M059J (cell line): ENCODE results near the gene ASCL1. TPM values are rescaled to one million over a fixed set of nuclear protein-coding genes. Genes with fewer than 3 reads are reported as not detected.

Experiments used
- DNase-seq: peaks from one replicate; pipeline ENCODE4 v3.0.0-alpha.2; 2012; ENCODE audit warnings: low read depth
- total RNA-seq: library from RNA; depleted of rRNA; stranded (reverse); fragments of >200 nt; shearing (Covaris generic); gene quantifications from 2 replicates; pipeline ENCODE4 v1.2.3, GENCODE V29; 2014; rRNA removed

Gene ASCL1
- total RNA-seq = not detected in 2 replicates

DNA sequence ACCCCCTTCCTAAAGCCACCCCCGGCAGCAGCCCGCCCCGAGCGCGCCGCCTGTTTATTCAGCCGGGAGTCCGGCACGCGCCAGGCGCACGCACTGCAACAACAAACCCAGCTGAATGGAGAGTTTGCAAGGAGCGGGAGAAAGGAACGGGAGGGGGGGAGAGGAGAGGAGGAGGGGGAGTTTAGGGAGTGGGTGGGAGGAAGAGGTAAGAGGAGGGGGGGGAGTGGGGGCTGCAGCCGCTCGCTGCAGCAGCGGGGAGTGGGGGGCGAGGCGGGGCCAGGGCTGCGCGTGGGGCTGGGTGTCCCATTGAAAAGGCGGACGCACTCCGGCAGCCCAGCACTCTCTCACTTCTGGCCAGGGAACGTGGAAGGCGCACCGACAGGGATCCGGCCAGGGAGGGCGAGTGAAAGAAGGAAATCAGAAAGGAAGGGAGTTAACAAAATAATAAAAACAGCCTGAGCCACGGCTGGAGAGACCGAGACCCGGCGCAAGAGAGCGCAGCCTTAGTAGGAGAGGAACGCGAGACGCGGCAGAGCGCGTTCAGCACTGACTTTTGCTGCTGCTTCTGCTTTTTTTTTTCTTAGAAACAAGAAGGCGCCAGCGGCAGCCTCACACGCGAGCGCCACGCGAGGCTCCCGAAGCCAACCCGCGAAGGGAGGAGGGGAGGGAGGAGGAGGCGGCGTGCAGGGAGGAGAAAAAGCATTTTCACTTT lies at the start of gene ASCL1:
ASCL1 (plus strand) TSS at position 336 of the 712 bp plus-strand sequence. CDS start 571 bp downstream, outside the sequence.
- DNase-seq = peak; percentile 13

DNA sequence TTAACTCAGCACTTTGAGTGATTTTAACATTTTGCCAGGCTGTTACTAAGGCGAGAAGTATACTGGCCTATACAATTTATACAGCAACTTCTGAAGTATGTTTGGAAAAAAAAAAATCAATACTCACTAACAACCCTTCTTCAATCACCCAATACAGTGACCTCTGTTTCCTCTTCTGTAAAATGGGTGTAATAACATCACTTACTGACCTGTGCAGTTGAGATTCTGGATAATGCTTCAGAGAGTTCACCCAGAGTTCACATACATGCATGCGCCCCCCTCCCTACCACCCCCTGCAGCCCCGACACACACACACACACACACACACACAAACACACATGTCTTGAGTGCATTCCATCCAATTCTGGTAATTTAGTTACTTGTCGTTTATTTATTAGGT lies 49.6 kb upstream of the ASCL1 start:
- no peak for DNase-seq

DNA sequence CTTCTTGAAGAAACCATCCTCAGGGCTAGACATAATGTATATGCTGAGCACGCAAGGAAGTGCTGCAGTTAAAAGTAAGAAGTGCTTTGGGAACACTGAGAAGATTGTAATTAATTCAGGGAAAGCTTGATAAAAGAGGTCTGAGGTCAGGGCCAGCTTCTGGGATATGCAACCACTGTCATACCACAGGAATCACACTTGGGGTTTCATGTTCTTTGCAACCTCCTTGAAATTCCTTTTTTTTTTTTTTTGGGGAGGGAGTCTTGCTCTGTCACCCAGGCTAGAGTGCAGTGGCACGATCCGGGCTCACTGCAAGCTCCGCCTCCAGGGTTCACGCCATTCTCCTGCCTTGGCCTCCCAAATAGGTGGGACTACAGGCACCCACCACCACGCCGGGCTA lies 47.3 kb upstream of the ASCL1 start:
- DNase-seq = no peak

DNA sequence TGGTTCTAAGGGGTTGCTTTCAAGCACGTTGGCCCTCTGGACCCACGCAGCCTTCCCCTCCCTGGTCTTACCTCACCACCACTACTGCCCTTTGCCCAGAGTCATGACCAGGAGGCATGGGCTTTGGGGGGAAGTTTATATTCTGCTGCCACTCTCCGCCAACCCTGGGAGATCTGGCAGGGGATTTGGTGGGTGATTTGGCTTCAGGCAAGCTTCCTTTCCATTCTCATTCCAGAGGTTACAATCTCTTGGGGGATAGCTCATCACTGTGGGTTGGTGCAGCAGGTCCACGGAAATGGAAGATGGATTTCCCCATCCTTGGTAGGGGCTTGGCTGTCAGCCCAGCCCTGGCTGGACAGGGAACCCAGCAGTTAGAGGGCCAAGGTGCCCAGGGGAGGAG lies 46.7 kb upstream of the ASCL1 start:
- no peak for DNase-seq

DNA sequence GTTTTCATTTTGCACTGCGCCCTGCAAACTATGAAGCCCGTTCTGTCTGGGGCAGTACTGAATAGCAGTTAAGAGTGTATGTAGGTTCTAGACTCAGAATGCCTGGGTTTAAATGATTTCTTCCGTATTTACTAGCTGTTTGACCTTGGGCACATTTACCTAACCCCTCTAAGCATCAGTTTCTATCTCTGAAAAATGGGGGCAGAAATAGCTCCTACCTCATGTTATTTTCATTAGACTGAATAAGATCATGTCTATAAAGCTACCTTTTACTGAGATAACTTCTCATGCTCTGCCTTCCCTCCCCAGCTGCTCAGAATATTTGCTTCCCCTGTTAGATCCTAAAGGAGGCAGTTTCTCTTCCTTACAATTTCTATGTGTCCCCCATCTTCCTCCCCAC lies 46.2 kb upstream of the ASCL1 start:
- DNase-seq = no peak

DNA sequence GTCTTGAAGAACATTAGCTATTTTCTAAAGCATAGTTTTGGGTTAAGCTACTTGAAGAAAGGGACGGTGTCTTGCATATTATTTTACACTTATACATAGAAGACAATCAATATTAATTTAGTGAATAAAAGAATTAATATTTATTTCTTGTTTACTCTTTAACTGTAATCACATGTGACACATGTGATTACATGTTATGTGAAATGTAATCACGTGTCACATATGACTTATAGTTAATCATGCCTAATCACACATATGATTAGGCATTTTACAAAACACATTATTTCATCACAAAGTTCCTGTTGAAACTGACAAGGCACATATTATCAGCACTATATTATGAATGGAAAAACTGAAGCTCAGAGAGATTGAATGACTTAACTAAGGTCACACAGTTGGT lies 45.2 kb upstream of the ASCL1 start:
- DNase-seq = no peak

DNA sequence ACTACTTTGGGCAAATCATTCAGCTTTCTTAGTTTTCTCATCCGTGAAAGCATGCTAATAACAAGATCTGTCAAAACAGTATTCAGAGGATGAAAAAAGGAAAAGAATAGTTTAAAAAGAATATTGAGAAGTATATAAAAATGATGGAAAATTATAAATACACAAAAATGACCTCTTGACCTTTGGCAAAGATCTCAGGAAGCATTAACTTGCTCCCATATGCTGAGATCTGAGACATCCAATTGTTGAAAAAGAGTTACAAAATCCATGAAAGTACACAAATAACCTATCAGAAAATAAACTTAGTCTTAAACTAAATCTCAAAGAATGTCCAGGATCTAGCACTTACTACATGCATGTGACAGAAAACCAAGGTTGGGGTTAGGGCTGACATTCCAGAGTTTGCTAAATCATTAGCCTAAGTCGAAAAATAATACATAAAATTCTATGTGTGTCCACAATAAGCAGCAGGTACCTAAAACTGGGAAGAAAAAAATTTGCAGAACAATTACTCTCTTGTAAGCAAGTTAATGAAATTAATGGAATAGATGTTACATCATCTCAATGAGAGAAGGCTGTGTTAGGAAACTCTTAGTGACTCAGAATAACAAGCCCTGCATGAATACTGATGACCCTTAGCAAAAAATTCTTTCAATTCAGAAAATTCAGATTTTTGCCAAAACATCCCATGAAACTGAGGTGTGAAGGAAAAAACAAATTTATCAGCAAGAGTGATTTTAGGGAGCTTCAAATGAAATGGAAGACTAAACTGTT lies 43.8 kb upstream of the ASCL1 start:
- DNase-seq = no peak

DNA sequence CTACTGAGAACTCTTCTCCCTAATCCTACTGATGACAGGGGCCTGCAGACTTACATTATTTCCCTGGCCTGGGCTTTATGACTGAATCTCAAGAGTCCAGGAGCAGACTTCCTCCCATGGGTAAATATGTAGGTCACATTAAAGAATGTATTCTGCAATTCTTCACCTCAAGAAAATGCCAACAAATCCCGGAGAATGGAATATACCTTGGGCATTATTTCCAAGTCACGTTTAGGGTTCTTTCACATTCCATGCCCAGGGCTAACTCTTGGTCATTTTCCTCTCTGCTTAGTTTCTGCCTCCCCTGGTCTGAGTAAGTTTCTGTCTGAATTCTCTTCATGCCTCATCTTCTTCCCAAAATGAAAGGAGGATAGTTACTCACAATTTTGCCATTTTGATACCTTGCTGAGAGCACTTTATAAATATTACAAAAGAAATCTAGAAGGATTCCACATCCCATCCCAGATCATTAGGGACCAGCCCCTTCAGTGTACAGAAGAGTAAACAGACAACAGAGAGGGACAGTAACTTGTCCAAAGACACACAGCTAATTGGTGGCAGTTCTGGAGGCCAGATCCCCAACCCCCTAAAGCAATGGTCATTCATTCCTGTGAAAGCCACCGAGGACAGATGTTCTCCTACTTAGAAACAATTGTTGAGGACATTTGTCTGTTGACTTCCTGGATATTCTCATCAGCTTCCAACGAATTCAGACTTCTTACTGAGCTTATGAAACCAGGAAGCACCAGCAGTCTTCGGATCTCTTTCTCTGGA lies 41.0 kb upstream of the ASCL1 start:
- no peak for DNase-seq

DNA sequence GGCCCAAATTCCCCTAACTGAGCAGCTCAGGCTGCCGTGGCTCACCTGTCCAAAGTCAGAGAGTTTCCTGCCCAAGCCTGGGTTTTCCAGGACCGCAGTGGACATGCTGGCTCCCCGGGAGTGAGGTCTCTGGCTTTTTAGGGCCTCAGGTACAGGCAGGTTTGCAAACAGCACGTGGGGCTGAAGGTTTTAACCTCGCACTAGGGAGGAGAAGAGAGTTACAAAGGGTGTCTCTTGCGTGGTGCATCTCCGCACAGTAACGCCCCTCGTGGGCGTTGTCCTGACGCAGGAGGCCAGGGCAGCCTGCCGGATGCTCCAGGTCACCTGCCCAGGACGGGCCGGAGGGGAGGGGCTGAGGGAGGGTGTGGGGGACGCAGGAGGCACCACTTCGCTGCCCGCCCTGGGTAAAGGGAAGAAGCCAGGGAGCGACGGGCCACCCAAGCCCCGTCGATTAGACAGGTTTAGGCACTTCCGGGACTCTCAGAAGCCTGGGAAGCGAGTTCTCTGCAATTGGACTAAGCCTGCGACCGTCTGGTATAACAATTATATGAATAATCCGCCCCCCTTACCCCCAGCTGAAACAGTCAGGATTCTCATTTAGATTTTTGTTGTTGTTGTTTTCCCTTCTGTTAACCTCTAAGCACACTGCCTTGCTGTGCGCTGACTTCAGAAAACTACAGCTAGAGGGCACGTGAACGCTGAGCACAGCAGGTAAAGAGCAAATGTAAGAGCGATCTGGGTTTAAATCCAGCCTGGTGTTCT lies 40.3 kb upstream of the ASCL1 start, which contains the start of gene PAH:
PAH (minus strand) TSS at position 219 of the 762 bp plus-strand sequence; CDS start at position 105, 114 bp downstream.
- DNase-seq = peak; percentile 1

DNA sequence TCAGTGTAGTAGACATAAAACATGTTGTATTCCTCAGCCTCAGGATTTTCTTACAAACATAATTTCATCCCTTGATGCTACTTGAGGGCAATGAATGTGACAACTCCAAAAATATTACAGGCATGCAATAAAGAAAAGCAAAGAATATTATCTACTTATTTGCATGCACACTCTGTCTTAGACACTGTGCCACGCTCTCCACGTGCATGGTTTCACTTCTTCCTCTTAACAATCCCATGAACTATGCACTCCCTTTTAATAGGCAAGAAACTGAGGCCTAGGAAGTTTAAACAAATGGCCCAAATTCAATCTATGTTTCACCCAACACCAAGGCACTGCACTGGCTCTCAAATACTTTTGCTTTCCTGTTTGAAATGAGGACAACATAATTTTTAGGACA lies 38.6 kb upstream of the ASCL1 start:
- DNase-seq = no peak

DNA sequence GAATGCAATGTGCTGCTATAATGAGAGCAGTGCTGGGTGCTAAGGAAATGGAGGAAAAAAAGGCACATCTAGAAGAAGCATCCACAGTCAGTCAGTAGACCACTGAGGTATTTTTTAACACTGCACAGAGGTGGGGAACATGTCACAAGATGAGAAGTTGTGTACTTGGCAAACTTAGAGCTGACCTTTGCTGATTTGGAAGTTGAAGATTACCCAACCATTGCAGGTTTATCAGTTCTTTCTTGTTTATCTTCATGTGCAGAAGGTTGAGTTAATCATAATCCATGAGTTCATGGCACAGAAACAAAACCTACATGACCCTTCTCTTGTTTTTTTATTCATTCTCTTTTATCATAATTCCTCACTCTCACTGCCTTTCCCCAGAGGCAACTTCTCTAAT lies 37.2 kb upstream of the ASCL1 start:
- DNase-seq = no peak

DNA sequence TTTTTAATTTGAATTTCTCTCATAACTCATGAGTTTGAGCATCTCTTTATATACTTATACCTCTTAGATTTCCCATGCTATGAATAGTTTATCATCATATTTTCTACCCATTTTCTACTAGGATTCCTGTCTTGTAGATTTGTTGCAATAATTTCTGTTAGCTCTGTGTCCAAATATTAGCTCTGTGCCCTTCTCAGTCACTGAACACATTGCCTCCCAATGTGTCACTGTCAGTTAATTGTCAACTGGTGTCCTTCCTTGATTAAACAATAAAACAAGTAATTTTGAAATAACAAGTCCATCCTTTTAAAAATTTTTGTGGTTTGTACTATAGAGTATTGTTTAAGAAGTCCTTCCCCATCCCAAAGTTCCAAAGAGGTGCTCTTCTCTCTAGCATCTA lies 36.2 kb upstream of the ASCL1 start:
- no peak for DNase-seq

DNA sequence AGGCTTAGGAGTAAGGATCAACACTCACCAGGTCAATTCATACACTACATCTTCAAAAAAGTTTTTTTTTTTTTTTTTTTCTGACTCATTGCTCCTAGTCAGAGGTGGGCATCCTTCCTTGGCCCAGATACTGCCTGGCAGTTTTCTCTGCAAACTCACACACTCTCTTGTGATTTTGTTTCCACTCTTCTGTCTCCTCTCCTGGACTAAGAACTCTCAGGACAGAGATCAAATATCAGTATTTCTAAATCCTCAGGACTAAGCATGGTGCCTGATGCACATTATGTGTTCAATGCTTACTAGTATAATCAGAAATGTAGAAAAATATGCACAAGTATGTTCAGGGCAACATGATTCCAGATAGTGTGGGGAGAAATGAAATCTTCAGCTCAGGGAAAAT lies 30.3 kb upstream of the ASCL1 start:
- no peak for DNase-seq

DNA sequence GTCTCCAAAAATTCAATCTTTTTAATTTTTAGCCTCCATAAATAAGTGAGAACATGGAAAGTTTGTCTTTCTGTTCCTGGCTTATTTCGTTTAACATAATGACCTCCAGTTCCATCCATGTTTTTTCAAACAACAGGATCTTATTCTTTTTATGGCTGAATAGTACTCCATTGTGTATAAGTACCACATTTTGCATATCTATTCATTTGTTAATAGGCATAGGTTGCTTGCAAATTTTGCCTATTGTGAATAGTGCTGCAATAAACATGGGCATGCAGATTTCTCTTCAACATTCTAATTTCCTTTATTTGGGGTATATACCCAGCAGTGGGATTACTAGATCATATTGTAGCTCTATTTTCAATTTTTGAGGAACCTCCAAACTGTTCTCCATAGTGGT lies 24.3 kb upstream of the ASCL1 start:
- DNase-seq = no peak

DNA sequence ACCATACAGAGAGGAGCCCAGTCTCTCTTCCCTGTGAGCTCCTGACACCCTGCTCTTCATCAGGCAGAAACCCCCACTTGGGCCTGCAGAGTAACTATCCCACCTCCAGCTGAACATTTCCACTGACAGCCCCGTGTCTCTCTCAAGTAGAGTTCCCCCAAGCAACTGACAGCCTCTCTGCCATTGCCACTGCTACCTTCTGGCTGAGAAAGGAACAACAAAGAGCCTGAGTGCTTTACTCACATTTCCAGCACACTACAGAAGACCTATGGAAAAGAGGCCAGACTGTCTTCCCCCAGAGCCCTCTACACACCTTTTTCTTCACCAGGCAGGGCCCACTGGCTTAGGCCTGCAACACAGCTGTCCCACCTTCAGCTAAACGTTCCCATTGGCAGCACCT lies 18.4 kb upstream of the ASCL1 start:
- DNase-seq = no peak

DNA sequence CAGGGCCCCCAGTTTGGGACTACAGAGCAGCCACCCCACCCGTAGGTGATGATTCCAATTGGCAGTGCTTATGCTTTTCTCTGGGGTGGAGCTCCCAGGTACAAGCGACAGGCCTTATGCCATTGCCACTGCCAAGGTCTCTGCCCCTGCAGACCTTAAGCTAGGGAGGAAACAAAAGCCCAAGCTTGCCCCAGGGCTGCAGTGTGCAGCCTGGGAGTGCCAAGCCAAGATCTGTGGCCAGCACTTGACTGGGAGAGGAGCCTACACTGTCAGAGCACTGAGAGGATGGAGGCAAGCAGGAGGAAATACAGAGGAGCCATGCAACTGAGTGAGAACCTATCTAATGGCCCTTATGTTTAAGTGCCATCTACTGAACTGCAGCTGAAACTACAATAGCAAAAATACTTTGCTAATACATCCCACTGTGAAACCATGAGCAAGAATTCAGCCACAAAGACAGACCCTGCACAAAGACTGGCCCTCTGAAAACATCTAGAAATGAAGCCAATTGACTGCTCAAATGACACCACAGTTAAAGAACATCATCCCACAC lies 17.7 kb upstream of the ASCL1 start:
- no peak for DNase-seq

DNA sequence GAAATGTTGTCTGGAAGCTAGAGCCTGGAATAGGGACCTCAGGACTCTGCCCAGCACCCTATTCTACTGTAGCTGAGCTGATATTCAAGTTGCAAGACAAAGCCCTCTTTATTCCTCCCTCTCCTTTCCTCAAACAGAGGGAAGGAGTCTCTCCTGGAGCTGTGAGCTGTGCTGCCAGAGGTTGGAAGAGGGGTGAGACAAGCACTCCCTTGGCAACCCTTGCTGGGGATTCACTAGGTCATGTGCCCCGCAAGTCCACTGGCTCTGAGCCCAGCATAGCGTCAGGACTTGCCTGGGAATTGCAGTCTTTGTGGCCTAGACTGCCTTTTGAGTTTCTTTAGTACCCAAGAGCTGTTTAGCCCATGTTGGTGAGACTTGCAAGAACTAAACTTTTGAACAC lies 11.4 kb upstream of the ASCL1 start:
- DNase-seq = no peak

DNA sequence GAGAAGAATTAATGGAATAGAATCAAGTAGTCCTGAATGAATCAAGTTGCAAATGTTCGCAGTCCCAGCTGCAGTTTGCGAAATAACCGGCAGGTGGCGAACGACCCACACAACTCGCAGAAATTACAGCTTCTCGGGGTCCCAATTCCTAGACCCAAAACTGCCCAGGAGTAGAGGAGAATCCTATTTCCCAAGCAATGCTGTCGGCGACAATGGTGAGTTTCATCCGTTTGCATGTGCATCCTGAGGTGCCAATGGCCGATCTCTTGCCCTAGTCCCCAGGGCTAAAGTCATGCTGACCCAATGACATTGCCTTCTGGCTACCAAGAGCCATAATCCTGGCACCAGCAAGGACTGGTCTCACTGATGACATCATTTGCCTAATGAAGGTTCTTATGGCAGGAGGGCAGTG lies 8.5 kb upstream of the ASCL1 start:
- DNase-seq = no peak

DNA sequence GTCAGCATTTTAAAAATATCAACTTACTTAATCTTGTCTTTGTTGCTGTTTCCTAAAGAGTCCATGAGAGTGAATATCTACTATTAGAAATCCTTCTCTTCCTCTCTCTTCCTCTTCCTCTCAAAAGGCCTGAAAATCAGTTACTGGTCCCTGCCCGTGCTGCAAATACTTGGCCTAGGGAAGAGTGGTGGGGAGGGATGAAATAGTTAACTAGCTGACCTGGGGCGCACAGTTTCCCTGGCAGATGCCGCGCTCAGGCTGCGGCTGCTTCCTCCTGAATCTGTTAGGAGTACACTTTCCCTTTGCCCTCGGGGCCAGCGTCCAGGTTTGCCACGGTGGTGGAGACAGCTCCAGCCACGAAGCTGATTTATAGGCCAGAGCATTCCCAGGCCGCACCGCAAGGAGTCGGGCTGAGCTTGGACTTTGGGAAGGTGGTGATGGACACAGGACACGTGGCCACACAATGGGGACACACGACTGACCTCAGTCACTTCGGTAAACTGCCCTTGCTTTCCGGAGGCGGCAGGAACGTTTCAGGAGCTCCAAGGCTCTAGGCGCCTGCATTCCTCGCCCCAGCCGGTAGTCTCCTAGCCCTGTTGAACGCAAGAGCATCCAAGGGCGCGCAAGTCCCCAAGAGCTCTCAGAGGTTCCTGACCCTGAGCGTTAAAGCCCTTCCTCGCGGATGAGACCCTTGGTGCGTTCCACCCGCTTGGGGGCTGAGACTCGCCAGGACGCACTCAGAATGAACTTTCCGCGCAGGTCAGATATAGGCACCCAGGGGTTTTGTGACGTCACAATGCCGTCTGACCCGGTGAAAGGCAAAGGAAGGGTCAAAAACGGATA lies 7.1 kb upstream of the ASCL1 start:
- DNase-seq = peak; percentile 28

DNA sequence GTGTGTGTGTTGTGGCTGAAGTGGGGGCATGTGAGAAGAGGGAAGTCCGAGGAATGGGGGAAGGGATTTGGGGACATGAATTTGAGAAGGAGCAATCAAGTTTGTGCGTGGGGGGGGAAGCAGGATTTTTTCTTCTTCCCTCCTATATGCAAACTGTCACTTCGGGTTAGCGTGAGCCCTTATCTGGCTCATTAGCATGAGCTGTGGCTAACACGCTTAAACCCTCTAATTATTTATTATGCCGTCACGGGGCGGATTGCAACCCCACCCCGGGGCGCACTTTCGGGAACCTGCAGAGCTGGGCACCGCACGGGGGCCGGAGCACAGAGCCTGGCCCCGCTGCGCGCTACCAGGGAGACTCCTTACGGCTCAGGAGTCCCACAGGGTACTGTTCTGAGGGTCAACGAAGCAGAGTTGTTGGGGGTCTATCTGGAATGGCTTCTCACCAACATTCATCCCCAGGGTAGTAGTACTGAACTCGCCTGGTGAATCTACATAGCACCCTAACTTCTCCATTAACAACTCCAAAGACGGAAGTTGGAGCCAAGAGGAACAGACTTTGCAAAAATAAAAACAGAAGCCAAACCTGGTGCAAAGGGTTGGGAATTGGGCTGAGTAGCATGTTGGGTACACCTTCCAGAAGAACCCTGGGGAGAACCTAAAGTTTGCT lies 6.4 kb upstream of the ASCL1 start:
- DNase-seq = no peak
